Suprapubic skin (tissue), 3 donors: ENCODE measurements around the gene DIPK1A.

Experiments
- CTCF ChIP-seq, 2 donors: fragments of 200-600 bp in 1 of 2; fragments of 450-650 bp in 1 of 2; sonication (generic) in 1 of 2; IDR thresholded peaks; one replicate each; pipeline ENCODE4 v1.5.1; 2016 to 2019; ENCODE audit warnings: antibody characterized with exemption in 2 of 2, mild to moderate bottlenecking in 1 of 2, moderate library complexity in 1 of 2
- POLR2A ChIP-seq, 2 donors: fragments of 450-650 bp; IDR thresholded peaks; one replicate each; pipeline ENCODE4 v1.6.1; 2017; ENCODE audit warnings: antibody characterized with exemption in 2 of 2, mild to moderate bottlenecking in 2 of 2, moderate library complexity in 2 of 2

- no peak for TF ChIP-seq CTCF (IDR thresholded peaks at IDR 0.05)
- TF ChIP-seq POLR2A (IDR thresholded peaks at IDR 0.05), result no peak
Measured at GRCh38 chr1:92921031-92922023, 39.9 kb downstream of the DIPK1A start.
